DLD1 (cell line): ENCODE measurements around the gene CACNA1A.
"Not testable (repeated sequence)": the region's sequence is repeated elsewhere in the genome, so short reads cannot be mapped to it uniquely, and the experiment has no call there.

Experiments used
- in situ Hi-C: cut with HindIII; loops from 2 replicates; pipeline ENCODE4 v1.10.0; 2017; ENCODE audit warnings: low sequenced_read_pairs

The CACNA1A gene

GRCh38 chr19:13427273-13428051 lies 78.8 kb downstream of the CACNA1A start:
- in situ Hi-C loops = no loop called here

- in situ Hi-C loops = not testable (repeated sequence)
Observed at GRCh38 chr19:13425875-13426274, 80.4 kb downstream of the CACNA1A start.

- in situ Hi-C loops = no loop called here
Observed at GRCh38 chr19:13425151-13425550, 81.1 kb downstream of the CACNA1A start.

- in situ Hi-C loops = no loop called here
Observed at GRCh38 chr19:13420780-13421179, 85.5 kb downstream of the CACNA1A start.

GRCh38 chr19:13417054-13417453 lies 89.2 kb downstream of the CACNA1A start:
- in situ Hi-C loops = no loop called here

- in situ Hi-C loops = no loop called here
Observed at GRCh38 chr19:13411899-13412298, 94.4 kb downstream of the CACNA1A start.

- in situ Hi-C loops = no loop called here
Observed at GRCh38 chr19:13410946-13411345, 95.3 kb downstream of the CACNA1A start.

- in situ Hi-C loops = no loop called here
Observed at GRCh38 chr19:13408889-13409518, 97.3 kb downstream of the CACNA1A start.

- in situ Hi-C loops = no loop called here
Observed at GRCh38 chr19:13404236-13404635, 102.0 kb downstream of the CACNA1A start.

- in situ Hi-C loops = no loop called here
Observed at GRCh38 chr19:13401388-13401787, 104.9 kb downstream of the CACNA1A start.

GRCh38 chr19:13400296-13400695 lies 106.0 kb downstream of the CACNA1A start:
- in situ Hi-C loops = no loop called here

- in situ Hi-C loops = no loop called here
Observed at GRCh38 chr19:13399746-13400145, 106.5 kb downstream of the CACNA1A start.

- in situ Hi-C loops = no loop called here
Observed at GRCh38 chr19:13398780-13399726, 107.2 kb downstream of the CACNA1A start.

GRCh38 chr19:13398182-13398581 lies 108.1 kb downstream of the CACNA1A start:
- in situ Hi-C loops = no loop called here

GRCh38 chr19:13396250-13397080 lies 109.8 kb downstream of the CACNA1A start:
- in situ Hi-C loops = no loop called here

GRCh38 chr19:13382633-13382938 lies 123.7 kb downstream of the CACNA1A start:
- in situ Hi-C loops = no loop called here

GRCh38 chr19:13381827-13382632 lies 124.2 kb downstream of the CACNA1A start:
- in situ Hi-C loops = no loop called here

- in situ Hi-C loops = no loop called here
Observed at GRCh38 chr19:13376537-13376936, 129.7 kb downstream of the CACNA1A start.

- in situ Hi-C loops = no loop called here
Observed at GRCh38 chr19:13373599-13373998, 132.7 kb downstream of the CACNA1A start.

GRCh38 chr19:13370948-13371347 lies 135.3 kb downstream of the CACNA1A start:
- in situ Hi-C loops = no loop called here
